ENCODE results near the gene E4F1.
"Not testable (repeated sequence)": the region's sequence is repeated elsewhere in the genome, so short reads cannot be mapped to it uniquely, and the experiment has no call there.

E4F1 gene

DNA sequence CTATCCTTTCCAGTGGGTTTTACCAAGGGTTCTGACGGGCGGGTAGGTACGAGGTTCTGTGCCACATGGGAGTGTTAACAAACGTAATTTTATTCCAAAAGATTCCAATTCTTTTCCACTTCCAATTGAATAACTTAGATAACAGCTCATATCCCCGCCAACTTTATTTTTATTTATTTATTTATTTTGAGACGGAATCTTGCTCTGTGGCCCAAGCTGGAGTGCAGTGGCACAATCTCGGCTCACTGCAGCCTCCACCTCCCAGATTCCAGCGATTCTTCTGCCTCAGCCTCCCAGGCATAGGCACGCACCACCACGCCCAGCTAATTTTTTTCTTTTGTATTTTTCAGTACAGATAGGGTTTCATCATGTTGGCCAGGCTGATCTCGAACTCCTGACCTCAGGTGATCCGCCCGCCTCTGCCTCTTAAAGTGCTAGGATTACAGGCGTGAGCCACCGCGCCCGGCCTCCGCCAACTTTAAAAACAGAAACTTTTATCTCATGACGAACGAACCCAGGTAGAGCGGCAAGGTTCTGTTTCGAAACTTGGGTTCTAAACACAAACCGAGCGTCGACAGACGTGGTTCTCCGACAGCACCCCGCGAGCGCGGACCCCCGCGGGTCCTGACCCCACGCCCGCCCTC, 27.4 kb downstream of the E4F1 start:
- DNase-seq: peak; percentile 22

DNA sequence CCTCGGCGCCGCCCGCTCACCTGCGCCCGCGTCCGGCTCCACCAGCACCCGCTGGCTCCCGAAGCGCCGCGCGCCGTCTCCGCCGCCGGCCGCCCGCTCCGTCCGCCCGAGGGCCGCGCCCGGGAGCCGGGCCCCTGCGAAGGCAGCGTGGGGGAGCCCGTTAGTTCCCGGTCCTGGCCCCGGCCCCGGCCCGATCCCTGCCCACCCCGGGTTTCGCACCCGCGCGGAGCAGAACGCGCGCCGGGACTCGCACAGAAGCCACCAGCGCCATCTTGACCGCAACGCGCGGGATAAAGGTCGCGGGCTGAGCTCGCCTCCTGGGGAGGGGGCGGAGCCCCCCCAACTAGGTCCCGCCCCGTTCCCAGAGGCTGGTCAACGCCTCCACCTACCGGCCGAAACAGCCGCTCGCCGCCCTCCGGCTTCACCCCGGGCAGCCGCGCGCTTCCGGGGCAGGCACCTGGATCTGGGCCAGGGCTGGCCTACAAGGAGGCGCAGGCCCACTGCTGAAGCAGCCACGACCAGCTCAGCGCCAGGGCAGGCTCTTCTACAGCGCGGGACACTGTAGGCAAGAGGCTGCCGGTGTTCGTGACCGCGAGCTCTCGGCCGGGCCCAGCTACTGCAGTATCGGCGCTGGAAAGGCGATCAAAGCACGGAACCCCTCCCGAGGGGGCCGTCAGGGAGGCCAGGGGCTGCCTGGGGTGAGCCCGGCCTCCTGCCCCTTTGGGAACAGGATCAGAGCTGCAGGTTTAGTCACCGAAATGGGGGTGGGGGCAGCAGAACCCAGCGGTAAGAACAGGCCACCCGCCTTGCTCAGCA, 28.1 kb downstream of the E4F1 start, which contains the start of gene ECI1:
ECI1 (minus strand) TSS at position 292 of the 816 bp plus-strand sequence; CDS start at position 271, 21 bp downstream.
- peak; percentile 60 for DNase-seq

DNA sequence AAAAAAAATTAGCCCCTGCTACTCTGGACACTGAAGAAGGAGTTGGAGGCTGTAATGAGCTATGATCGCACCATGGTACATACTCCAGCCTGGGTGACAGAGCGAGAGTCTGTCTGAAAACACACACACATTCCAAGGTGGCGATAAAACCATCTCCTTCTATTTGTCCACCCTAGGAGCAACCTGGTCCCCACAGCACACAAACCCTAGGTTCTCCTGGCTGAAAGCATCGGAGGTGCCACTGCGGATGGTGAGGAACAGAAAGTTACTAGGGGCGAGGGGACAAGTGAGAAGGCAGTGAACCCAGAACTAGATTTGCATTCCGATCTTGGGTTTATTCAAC, 29.4 kb downstream of the E4F1 start:
- DNase-seq: no peak

DNA sequence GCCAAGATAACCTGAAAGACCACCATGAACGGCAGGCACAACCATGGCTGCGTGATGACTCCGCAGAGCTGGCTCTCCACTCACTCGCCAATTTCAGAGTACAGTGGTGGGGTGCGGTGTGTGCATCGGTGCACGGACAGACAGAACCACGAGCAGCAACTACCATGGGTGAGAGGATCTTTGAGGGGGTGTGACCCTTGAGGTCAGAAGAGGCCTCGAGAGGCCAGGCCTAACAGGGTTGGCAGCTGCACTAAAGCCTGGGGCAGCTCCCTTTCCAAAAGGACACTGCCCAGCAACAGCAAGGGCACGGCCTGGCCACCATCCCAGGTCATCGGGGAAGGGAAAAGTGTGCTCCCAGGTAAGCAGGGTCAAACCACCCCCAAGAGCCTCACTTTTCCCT, 29.9 kb downstream of the E4F1 start:
- DNase-seq: no peak

DNA sequence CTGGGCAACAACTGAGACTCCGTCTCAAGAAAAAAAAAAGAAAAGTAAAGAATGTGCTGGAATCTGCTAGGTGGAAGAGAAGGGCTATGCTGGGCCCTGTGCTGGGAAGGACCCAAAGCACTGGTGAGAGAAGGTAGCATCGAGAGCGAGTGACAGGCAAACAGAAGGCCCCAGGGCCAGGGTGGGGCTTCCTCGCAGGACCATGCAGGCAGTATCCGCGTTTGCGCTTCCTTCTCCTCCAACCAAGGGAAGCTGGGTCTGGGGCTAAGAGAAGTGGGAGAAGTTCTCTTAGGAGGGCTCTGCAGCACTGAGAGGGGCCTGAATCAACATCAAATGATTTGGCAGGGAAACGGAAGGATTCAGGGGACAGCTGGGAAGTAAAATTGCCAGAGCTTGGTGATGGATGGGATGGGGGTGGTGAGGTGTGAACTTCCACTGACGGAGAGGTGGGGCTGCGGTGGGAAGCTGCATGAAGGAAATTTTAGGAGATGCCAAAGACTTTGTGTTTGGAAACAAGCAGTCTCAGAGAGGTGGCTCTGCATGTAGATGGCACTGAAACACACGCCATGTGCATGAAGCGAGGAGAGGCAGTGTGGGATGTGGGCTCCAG, 33.2 kb downstream of the E4F1 start:
- no peak for DNase-seq

DNA sequence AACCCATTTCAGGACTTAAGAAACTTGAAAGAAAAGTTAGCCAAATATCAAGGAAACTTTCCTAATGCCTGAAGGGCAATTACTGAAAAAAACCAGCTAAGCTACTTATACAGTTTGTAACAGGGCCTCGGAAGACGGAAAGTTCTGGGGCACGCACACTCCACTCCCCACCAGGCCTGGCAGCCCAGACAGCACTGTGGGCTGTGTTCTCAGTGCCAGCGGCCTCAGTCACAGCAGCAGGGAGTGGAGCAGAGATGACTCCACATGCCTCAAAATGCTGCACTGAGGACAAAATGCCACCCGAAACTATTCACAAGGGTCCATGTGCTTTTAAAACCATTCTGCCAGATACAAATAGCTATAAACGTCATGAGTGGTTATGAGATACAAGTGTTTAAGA, 34.3 kb downstream of the E4F1 start:
- DNase-seq: no peak

DNA sequence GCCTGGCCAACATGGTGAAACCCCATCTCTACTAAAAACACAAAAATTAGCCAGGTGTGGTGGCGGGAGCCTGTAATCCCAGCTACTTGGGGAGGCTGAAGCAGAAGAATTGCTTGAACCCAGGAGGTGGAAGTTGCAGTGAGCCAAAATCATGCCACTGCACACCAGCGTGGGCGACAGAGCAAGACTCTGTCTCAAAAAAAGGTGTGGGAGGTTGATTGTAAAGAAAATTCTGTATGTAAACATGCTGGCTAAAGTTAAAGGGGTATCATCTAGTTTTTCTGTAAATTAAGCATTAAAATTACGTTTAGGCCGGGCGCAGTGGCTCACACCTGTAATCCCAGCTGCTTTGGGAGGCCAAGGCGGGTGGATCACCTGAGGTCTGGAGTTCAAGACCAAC, 35.1 kb downstream of the E4F1 start:
- DNase-seq: not testable (repeated sequence)

DNA sequence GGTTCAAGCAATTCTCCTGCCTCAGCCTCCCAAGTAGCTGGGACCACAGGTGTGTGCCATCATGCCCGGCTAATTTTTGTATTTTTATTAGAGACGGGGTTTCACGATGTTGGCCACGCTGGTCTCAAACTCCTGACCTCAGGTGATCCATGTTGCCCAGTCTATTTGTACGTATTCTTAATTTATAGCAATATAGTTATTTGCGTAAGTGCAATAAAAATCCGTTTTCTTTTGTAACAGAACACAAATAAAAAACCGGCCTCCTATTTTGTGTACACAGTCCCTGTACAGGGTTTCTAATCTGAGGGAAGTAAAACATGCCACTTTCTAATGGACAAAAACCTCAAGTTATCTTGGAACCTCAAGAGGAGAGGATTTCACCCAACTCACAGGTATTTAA, 36.9 kb downstream of the E4F1 start:
- DNase-seq: no peak

DNA sequence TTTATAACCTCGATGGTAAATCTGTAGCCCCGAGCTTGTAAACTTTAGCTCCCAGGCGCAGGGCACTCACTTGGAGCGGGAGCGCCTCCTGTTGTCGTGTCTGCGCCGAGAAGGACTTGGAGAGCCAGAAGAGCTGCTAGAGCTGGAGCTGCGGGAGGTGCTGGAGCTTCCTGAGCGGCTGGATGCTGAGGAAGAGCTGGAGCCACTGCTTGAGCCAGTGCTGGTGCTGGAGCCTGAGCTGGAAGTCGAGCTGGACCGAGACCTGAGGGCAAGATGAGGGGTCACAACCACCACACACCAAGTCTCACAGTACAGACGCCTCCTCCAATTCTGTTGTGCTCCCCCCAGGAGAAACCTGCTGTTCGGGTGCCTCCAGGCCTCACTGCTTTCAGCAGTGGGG, 39.6 kb downstream of the E4F1 start:
- DNase-seq: not testable (repeated sequence)

DNA sequence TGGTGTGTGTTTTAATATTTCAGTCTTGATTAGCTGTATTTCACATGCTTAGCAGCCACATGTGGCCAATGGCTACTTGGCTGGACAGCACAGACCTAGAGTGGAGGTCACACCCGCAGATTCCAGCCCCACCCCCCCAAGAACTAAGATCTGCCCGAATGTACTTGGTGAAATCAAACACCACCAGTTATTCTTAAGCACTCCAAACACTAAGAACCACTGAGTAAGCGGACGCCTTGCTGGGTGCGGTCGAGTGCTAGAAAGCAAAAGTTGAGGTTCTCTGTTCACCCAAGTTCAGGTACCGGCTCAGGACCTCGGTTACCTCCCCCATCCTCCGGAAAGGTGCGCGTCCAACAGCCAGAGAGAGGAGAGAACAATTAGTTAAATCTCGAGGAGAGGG, 43.5 kb downstream of the E4F1 start:
- not testable (repeated sequence) for DNase-seq

DNA sequence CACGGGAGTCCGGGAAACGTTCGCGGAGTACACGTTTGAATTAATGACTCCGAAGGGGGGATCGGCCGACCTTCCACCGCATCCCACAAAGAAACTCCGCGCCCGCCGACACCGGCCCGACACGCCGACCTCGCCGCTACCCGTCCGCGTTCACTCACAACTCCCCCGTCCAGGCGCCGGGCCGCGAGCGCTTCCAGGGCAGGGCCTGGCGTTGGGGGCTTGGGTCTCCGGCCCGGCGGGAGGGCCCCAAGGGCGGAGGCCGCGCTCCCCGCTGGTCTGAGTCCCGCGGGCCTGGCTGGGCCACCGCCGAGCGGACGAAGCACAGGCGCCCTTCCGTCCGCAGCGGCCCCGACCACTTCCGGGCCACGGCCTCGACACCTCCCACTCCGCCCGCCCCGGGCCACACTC, 44.1 kb downstream of the E4F1 start:
- DNase-seq: not testable (repeated sequence)

DNA sequence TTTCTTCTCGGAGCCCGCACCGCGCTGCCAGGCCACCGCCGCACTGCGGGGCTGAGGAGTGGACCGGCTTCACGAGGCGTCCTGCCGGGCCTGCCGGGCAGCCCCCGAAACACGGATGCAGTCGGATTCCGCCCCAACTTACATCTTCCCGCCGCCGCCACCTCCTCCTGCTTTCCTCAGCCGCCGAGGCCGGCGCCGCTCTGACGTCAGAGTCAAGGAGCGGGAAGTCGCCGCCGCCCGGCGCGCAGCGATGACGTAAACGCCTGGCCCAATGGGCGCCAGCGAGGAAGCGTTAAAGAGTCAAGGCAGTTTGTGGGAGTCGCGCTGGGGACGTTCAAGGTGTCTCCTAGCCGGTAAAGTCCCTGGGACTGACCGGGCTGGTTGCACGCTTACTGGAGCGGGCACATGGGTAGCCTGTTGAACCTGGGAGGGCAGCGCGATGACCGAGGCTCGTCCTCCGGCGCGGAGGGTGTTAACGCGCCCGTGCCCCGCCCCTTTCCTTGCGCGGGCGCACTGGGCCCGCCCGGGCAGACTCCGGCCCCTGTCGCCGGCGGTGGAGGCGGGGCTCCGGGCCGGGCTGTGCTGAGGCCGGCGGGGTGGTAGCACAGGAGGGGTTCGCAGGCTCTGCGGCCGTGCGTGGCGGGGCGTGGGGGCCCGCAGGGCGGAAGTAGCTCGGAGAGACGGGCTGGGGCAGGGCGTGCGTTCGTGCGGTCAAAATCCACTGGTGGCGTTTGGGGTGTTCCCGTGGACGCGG, 44.7 kb downstream of the E4F1 start, which contains the start of gene RNPS1:
RNPS1 (minus strand) TSS at position 214 of the 754 bp plus-strand sequence. CDS start 3,483 bp downstream, outside the sequence.
- peak; percentile 89 for DNase-seq

DNA sequence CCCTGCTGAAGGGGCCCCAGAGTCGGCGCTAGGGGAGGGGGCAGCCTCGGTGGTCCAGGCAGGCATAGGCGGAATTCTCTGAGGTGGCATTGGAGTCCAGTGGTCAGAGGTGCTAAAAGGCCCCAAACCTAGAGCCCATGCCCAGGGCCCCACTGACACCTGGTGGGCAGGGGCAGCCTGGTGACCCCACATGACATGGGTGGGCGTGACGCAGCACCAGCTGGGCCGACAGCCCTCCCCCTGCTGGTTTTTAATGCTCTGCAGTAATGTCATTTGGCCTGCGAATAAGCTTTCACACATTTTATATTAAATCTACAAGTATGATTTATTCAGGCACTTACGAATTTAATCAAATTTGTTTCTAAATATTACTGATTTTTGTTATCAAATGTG, 46.7 kb downstream of the E4F1 start:
- no peak for DNase-seq

DNA sequence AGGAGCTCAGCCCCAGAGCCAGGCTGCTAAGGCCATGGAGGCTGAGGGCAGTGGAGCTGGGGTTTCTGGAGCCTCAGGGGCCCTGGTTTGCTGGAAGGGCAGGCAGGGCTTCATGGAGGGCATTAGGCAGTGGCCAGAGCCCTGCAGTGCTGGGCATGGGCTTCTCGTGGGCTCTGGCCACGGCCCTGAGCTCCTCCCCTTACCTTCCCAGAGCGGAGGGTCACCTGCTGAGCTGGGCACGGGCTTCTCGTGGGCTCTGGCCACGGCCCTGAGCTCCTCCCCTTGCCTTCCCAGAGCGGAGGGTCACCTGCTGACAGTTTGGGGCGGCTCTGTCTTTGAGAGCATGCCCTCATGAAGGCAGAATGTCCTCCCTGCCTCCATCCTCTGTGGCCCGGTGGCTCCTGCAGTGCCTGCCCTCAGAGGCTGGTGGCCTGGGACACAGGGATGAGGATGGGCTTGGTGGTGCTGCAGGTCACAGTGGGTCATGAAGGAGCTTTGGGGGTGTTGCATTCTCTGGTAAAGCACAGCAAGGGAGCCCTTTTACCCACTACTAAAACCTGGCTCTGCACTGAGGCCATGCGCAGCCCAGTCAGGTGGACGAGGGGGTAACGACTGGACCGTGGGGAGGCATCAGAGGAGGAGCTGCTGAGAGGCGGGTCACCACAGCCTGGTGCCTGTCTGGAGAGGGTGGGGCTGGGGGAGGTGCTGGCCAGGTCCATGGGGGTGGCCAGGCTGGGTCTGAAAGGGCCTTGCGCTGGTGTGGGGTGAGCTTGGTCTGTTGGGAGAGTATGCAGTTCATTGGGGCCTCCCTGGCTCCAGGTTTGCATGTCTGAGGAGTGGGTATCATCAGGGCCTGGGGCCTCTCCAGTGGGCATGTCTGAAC, 47.4 kb downstream of the E4F1 start:
- no peak for DNase-seq

DNA sequence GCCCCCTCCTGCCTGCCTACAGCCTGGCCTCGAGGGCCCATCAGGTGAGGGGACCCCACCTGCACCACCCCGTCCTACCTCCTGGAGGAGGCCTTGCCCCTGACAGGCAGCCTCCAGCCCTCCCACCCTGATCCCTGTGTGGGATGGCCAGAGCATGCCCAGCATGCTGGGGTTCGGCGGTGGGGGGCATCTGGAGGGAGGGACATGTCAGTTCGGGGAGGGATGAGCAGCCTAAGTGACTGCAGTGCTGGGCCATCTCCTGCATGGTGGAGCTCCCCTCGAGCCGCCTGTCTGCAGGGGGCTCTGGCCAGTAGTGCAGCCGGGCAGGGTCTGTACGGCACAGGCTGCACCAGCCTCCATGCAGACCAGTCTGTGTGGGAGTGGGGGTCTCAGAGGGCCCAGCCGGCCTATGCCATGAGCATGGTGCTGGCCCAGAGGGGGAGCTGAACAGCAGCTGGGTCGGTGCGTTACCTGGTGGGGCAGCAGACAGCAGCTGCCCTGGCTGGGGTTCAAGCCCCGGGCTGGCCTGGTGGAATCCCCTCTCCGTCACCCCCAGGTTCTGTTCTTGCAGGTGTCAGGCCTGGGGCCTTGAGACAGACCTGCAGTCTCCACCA, 48.6 kb downstream of the E4F1 start:
- DNase-seq: no peak

DNA sequence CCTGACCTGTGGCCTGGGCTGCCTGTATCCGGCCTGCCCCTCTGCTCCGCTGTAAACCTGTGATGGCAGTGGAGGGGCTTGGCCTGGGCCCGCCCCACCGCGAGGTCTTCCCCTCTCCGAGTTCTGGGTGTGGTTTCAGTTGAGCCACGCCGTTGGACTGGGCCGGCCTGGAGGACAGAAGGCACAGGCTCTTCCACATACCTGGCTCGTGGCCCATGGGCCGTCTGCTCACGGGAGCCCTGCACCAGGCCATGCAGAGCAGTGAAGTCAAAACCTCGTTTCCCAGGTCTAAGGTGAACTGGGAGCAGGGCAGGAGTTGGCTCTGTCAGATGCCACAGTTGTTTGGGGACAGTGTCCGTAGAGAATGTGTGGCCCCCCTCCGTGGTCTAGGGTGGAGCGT, 50.1 kb downstream of the E4F1 start:
- DNase-seq: no peak

DNA sequence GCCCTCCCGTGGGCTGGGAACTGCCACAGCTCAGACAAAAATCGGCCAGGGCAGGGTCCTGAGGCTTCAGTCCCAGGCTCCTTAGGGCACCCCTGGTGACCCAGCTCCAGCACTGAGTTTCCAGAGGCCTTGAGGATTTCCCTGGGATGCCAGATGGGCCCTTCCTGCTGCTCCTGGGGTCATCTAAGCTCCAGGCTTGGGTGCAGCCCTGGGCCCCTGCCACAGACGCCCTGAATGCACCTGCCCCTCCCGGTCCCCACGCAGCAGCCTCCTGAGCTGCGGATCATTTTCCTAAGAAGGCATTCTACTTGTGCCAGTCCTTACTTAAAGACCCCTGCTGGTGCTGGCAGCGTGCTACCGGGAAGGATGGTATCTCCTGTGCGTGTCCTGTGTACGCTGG, 50.5 kb downstream of the E4F1 start:
- no peak for DNase-seq

DNA sequence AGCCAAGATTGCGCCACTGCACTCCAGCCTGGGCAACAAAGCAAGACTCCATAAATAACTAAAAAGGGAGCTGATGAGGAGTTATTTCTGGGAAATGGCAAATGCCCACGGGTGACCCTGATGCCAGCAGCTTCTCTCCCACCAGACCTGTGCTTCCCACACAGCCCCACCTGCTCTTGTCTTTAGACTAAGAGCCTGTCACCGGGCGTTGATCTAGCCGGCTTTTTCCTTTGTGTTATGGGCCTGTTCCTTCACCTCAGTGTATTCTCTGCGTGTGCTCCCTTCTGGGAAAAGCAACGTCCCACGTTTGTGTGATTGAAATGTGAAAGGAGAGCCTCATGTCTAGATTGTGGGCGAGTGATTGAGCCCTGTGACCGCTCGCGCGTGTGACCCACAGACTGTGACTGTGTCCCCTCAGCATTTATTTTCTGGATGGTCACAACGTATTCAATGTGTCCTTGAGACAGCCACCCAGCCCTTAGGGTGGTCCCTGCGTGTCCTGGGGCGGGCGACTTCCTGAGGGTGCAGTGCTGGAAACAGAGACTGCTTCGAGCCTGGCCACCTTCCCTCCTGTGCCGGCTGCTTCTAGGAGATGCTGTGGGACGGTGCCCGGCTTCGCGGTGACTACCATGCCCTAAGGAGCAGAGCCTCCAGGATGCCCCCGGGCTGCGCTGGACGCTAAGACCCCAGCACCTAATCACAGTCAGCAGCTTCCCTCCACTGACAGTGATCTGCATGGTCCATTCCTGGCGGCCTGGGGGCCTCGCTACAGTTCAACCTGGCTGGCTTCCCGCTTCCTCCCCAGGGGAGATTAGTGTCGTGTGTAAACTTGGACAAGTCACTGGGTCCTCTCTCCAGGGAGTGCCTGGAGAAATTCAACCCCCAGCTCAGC, 52.3 kb downstream of the E4F1 start:
- DNase-seq: no peak

DNA sequence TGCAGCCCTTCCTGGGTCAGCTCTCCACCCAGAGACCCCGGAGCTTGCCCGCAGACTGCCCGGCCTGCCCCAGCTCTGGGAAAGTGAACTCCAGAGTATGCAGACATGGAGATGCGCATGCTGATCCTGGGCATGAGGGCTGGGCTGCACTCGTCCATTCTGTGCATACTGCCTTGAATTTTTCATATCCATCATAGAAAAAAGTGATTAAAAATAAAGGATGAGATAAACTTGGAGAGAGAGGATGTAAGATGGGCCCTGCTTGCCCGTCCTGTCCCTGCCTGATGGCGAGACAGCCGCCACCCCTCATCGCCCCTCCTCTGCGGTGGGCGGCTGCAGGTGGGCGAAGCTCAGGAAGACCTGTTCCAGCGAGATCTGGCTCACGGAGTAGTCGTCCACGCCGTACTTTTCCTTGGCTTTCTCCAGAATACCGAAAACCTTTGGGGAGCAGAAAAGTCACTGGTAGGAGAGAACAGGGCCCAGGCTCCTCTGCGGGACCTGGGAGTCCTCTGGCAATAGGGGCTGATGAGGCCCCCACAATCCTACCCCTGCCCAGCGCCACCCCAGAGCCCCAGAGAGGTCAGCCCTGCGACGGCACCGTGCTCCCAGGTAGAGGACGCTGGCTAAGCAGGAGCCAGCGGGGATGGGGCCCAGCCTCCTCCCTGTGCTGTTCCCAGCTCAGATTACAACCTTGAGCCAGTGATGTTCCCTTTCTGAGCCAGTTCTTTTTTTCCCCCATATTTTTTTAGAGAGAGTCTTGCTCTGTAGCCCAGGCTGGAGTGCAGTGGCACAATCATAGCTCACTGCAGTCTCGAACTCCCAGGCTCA, 53.2 kb downstream of the E4F1 start:
- DNase-seq: no peak

Measured in effector CD8-positive, alpha-beta T cell (primary cell).